Measurements from ENCODE around the gene SSBP2.

SSBP2 gene

DNA sequence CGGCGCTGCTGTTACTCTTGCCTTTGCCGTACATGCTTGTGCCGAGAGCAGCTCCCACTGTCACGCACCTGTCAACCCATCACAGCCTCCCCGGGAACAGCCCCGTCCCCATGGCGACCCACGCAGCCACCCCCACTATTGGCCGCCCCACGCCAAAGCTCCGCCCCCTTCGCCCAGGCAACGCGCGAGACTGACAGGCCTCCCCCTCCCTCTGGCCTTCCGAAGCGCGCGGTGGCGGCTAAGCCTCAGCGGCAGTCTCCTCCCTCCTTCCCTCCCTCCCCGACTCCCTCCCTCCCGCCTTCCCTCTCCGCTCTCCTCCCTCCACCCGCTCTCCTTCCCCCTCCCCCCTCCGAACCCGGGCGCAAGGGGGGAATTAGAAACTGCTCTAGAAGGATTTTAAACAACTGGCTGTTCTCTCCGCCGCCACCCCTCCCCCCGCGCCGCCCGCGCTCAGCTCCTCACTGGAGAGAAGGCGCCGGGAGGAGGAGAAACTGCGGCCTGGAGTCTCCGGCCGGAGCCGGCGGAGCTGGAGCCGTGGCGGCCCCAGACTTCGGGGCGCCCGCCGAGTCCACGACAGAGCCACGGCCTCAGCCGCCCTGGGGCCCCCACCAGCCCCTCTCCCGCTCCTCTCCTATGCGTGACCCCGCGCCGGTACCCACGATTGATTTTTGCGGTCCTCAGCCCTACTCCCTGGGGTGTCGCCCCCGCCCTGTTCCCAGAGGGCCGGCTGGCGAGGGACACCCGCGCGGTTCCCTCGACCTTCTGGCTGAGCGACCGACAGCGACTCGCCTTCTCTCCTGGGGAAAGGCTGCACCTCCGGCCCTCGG lies at the start of gene SSBP2:
Gene SSBP2, minus strand, starts transcription at position 89 of the 827 bp plus-strand sequence. Its CDS starts 55 bp downstream, at position 34.
- DNase-seq (ENCODE audit: low spot score) = peak; percentile 98
- TF ChIP-seq, protein P1, sequence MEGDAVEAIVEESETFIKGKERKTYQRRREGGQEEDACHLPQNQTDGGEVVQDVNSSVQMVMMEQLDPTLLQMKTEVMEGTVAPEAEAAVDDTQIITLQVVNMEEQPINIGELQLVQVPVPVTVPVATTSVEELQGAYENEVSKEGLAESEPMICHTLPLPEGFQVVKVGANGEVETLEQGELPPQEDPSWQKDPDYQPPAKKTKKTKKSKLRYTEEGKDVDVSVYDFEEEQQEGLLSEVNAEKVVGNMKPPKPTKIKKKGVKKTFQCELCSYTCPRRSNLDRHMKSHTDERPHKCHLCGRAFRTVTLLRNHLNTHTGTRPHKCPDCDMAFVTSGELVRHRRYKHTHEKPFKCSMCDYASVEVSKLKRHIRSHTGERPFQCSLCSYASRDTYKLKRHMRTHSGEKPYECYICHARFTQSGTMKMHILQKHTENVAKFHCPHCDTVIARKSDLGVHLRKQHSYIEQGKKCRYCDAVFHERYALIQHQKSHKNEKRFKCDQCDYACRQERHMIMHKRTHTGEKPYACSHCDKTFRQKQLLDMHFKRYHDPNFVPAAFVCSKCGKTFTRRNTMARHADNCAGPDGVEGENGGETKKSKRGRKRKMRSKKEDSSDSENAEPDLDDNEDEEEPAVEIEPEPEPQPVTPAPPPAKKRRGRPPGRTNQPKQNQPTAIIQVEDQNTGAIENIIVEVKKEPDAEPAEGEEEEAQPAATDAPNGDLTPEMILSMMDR (IDR thresholded peaks at IDR 0.05; ENCODE audit: poor library complexity, severe bottlenecking) = peak; percentile 6
- Histone ChIP-seq H3K27ac (ENCODE audit: poor library complexity, severe bottlenecking) (peak within 1 kb of the TSS; percentile 67), H3K36me3 (ENCODE audit: low read depth) (no peaks in the 10 kb centered on the region), H3K4me1 (ENCODE audit: insufficient read depth, poor library complexity, severe bottlenecking) (peaks cover 22% of the 10 kb centered on the region), H3K4me3 (ENCODE audit: severe bottlenecking) (peak within 1 kb of the TSS; percentile 55), H3K27me3 (ENCODE audit: insufficient read depth, poor library complexity, severe bottlenecking) (peaks cover 35% of the 10 kb centered on the region), H3K9me3 (ENCODE audit: severe bottlenecking) (no peaks in the 10 kb centered on the region)
- ATAC-seq (ENCODE audit: low read depth) = peak; percentile 85

- TF ChIP-seq, protein P1 (IDR thresholded peaks at IDR 0.05; ENCODE audit: poor library complexity, severe bottlenecking) = no peak
- H3K9me3 ChIP-seq (ENCODE audit: severe bottlenecking) = no peaks in the 10 kb centered on the region
- H3K4me1 ChIP-seq (ENCODE audit: insufficient read depth, poor library complexity, severe bottlenecking) = no peaks in the 10 kb centered on the region
- H3K36me3 ChIP-seq (ENCODE audit: low read depth) = no peaks in the 10 kb centered on the region
- ATAC-seq (ENCODE audit: low read depth) (no peak), DNase-seq (ENCODE audit: low spot score) (no peak)
- no peak overlapping the region for H3K27ac ChIP-seq (ENCODE audit: poor library complexity, severe bottlenecking)
- no peak overlapping the region for H3K4me3 ChIP-seq (ENCODE audit: severe bottlenecking)
- no peaks in the 10 kb centered on the region for H3K27me3 ChIP-seq (ENCODE audit: insufficient read depth, poor library complexity, severe bottlenecking)
These were observed 44.8 kb upstream of the SSBP2 start for GRCh38 chr5:81795666-81796065.

DNA sequence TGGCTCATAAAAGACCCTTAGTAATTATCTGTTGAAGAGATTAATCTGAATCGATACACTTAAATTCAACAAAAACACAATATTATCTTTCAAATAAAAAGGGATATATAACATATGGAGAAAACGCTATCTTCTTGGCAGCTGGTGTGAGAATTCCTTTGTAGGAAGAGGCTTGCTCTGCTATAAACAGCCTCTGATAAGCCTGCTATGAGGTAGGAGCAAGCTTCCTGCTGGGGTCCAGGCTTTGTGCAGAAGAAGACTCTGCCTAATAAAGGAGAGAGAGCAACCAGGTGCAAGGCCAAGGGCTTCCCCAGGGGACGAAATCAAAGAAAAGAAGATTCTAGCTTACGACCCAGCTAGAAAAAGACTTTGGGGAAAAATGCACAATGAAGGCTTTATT lies 43.3 kb upstream of the SSBP2 start:
- TF ChIP-seq, protein P1 (IDR thresholded peaks at IDR 0.05; ENCODE audit: poor library complexity, severe bottlenecking) = no peak
- Histone ChIP-seq H3K27ac (ENCODE audit: poor library complexity, severe bottlenecking) (no peak overlapping the region), H3K36me3 (ENCODE audit: low read depth) (no peaks in the 10 kb centered on the region), H3K4me3 (ENCODE audit: severe bottlenecking) (no peak overlapping the region), H3K9me3 (ENCODE audit: severe bottlenecking) (no peaks in the 10 kb centered on the region), H3K4me1 (ENCODE audit: insufficient read depth, poor library complexity, severe bottlenecking) (peaks cover under 1% of the 10 kb centered on the region), H3K27me3 (ENCODE audit: insufficient read depth, poor library complexity, severe bottlenecking) (no peaks in the 10 kb centered on the region)
- ATAC-seq (ENCODE audit: low read depth) (no peak), DNase-seq (ENCODE audit: low spot score) (no peak)

DNA sequence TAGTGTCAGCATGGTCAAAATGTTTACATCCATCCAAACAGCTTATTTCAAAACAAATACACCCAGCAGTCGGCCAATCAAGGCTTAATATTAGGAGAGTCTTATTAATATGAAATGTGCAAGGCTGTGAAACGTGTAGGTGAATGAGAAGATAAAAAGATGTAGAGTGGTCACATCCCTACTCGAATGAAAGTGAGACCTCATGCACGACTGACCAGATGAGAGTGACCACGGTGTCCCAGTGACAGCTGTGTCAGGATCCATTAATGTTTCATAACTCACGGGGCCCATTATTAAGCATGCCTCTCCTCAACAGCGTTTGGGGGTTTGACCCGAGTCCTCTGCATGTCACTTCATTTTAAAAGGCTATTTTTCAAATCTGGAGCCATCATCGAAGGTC lies 39.4 kb upstream of the SSBP2 start:
- H3K4me1 ChIP-seq (ENCODE audit: insufficient read depth, poor library complexity, severe bottlenecking) = peaks cover 34% of the 10 kb centered on the region
- DNase-seq (ENCODE audit: low spot score) (no peak), ATAC-seq (ENCODE audit: low read depth) (no peak)
- TF ChIP-seq, protein P1 (IDR thresholded peaks at IDR 0.05; ENCODE audit: poor library complexity, severe bottlenecking) = no peak
- no peak overlapping the region for H3K27ac ChIP-seq (ENCODE audit: poor library complexity, severe bottlenecking)
- no peaks in the 10 kb centered on the region for H3K9me3 ChIP-seq (ENCODE audit: severe bottlenecking)
- H3K4me3 ChIP-seq (ENCODE audit: severe bottlenecking) = no peak overlapping the region
- no peaks in the 10 kb centered on the region for H3K36me3 ChIP-seq (ENCODE audit: low read depth)
- no peaks in the 10 kb centered on the region for H3K27me3 ChIP-seq (ENCODE audit: insufficient read depth, poor library complexity, severe bottlenecking)

DNA sequence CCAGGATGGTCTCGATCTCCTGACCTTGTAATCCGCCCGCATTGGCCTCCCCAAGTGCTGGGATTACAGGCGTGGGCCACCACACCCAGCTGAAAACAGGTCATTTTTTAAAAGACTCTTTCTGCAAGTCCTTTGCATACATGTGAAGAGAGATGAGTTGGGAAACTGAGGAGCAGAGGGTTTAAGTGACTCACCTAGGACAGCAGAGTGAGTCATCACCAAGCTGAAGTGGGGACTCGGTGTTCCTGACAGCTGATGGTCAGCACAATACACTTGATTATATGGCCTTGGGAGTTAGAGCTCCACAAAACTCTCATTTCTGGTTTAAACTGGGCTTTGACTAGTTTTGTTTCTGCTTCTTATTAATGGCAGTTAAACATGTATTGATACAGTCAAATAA lies 38.1 kb upstream of the SSBP2 start:
- TF ChIP-seq, protein P1 (IDR thresholded peaks at IDR 0.05; ENCODE audit: poor library complexity, severe bottlenecking) = no peak
- DNase-seq (ENCODE audit: low spot score) = no peak
- ATAC-seq (ENCODE audit: low read depth) = peak; percentile 49

More for the DNA sequence above, 38.1 kb upstream of the SSBP2 start:
- H3K27ac ChIP-seq (ENCODE audit: poor library complexity, severe bottlenecking) = no peak overlapping the region
- peaks cover 34% of the 10 kb centered on the region for H3K4me1 ChIP-seq (ENCODE audit: insufficient read depth, poor library complexity, severe bottlenecking)
- H3K9me3 ChIP-seq (ENCODE audit: severe bottlenecking) = no peaks in the 10 kb centered on the region
- no peak overlapping the region for H3K4me3 ChIP-seq (ENCODE audit: severe bottlenecking)
- no peaks in the 10 kb centered on the region for H3K27me3 ChIP-seq (ENCODE audit: insufficient read depth, poor library complexity, severe bottlenecking)
- H3K36me3 ChIP-seq (ENCODE audit: low read depth) = no peaks in the 10 kb centered on the region

All from RWPE2 (cell line).